ENCODE results near the gene GRAMD2B. TPM values are rescaled to one million over a fixed set of nuclear protein-coding genes. Genes with fewer than 3 reads are reported as not detected.

Gene GRAMD2B
- total and polyA plus RNA-seq, 7 donors = 1.3 to 8.0 (median 2.9) TPM

DNA sequence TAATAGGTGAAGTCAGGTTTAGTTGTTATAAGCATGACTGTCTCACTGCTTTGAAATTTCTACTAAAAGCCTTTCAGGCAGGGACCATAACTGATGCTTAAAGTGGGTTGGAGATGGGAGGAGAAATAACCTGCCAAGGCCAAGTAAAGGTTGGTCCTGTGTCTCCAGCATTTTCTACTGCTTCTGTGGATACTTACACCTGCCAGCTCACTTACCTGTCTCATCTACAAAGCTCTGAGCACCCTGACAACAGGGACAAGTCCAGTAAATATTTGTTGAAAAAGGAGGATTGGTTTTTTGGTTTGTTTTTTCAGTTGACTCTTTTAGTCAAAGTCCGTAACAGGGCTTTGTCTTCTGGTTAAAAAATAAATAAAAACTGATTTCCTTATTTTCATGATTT lies 38.6 kb downstream of the GRAMD2B start:
- intact Hi-C loops (cut with DNase I) = no loop called here
- 86 to 100% (median 90%) methylated on average over 1 of the region's 1 CpG for WGBS, 3 donors
- no peak overlapping the region for H3K4me3 ChIP-seq
- H3K4me1 ChIP-seq = no peaks in the 10 kb centered on the region
- TF ChIP-seq, protein P1, sequence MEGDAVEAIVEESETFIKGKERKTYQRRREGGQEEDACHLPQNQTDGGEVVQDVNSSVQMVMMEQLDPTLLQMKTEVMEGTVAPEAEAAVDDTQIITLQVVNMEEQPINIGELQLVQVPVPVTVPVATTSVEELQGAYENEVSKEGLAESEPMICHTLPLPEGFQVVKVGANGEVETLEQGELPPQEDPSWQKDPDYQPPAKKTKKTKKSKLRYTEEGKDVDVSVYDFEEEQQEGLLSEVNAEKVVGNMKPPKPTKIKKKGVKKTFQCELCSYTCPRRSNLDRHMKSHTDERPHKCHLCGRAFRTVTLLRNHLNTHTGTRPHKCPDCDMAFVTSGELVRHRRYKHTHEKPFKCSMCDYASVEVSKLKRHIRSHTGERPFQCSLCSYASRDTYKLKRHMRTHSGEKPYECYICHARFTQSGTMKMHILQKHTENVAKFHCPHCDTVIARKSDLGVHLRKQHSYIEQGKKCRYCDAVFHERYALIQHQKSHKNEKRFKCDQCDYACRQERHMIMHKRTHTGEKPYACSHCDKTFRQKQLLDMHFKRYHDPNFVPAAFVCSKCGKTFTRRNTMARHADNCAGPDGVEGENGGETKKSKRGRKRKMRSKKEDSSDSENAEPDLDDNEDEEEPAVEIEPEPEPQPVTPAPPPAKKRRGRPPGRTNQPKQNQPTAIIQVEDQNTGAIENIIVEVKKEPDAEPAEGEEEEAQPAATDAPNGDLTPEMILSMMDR (IDR thresholded peaks at IDR 0.05) = no peak
- H3K27me3 ChIP-seq (ENCODE audit: insufficient read depth in 3 of 3, low read length in 2 of 3) = no peaks in the 10 kb centered on the region
- ATAC-seq (no peak), DNase-seq (no peak)
- H3K27ac ChIP-seq = no peak overlapping the region
- H3K9me3 ChIP-seq = no peaks in the 10 kb centered on the region
- H3K36me3 ChIP-seq (ENCODE audit: insufficient read depth in 1 of 2, low read depth in 1 of 2) = peaks cover 0 to 3% of the 10 kb centered on the region in 2 donors

DNA sequence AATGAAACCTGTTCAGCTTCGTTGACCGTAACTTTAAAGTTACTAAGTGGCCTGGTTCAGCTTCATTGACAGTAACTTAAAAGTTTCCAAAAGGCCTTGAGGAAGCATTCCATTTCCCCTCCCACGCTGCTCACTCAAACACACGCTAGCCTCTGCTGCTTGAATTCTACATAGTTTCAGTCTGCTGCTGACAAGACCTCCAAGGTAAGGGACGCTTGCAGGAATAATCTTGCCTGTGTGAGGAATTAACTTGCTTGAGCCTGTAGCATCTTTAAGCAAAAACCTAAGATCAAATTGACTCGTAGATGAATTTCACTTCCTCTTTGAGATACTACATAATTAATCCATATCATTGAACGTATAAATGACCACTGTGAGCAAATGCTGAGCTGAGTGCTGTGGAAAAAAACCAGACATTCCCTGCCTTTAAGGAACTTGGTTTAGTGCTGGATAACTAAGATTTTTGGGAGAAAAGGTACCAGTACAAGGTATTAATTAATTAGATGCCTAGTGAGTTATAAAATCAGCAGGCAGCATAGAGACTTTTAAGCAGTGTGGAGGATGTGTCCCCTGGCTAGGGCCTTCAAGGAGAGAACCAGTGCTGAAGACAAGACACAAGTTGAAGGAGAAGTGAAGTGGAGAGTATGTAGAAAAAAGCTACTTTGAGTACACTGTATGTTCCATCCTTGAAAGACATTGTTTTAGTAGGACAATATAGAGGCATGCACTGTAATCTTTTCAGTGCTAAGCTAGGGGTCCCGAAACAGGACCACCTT lies 39.2 kb downstream of the GRAMD2B start:
- ATAC-seq = no peak
- WGBS, 3 donors = 68 to 79% (median 72%) methylated on average over 8 of the region's 8 CpGs
- intact Hi-C loops (cut with DNase I) = no loop called here
- TF ChIP-seq, protein P1 (IDR thresholded peaks at IDR 0.05) = no peak
- Histone ChIP-seq H3K36me3 (ENCODE audit: insufficient read depth in 1 of 2, low read depth in 1 of 2) (peaks cover 0 to 3% of the 10 kb centered on the region in 2 donors), H3K27me3 (ENCODE audit: insufficient read depth in 3 of 3, low read length in 2 of 3) (no peaks in the 10 kb centered on the region), H3K27ac (no peak overlapping the region), H3K4me1 (no peaks in the 10 kb centered on the region), H3K9me3 (no peaks in the 10 kb centered on the region), H3K4me3 (no peak overlapping the region)
- DNase-seq = no peak

DNA sequence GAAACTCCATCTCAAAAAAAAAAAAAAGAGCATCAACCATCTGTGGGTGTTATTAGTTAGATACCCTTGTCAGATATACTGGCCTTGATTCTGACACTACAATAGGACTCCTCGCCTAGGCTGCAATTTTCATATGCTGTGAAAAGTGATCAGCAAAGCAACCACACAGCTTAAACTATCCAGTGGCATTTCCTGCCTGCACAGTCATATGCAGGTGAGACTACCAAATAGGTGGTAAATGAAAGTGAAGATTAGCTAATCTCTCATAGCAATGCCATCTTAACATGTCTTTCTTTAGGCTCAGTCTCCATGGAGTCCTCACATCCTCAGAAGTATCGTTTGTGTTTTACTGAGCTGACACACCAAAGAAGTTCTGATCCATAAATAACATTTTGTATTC lies 40.8 kb downstream of the GRAMD2B start:
- intact Hi-C loops (cut with DNase I) = no loop called here
- 92 to 98% (median 93%) methylated on average over 2 of the region's 2 CpGs for WGBS, 3 donors
- DNase-seq = no peak
- Histone ChIP-seq H3K27me3 (ENCODE audit: insufficient read depth in 3 of 3, low read length in 2 of 3) (no peaks in the 10 kb centered on the region), H3K4me3 (no peak overlapping the region), H3K4me1 (no peaks in the 10 kb centered on the region), H3K9me3 (no peaks in the 10 kb centered on the region), H3K27ac (no peak overlapping the region), H3K36me3 (ENCODE audit: insufficient read depth in 1 of 2, low read depth in 1 of 2) (peaks cover 0 to 3% of the 10 kb centered on the region in 2 donors)
- no peak for ATAC-seq
- TF ChIP-seq, protein P1 (IDR thresholded peaks at IDR 0.05) = no peak

DNA sequence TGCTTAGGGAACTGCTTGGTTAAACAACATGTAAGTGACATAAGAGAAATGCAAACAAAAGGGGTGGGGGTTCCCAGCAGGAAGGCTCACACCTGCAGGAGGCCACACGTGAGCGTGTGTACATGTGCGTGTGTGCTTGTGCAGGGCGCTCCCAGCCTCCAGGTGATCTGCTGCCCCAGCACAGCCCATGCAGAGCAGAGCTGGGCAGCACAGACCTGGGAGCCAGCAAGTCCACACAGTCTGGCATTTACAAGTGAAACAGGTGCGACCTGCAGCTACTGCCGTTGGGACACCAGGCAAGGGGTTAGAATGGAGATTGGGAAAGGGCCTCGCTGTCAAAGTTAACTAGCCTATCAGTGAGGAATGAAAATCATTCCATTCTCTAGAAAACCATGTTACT lies 41.8 kb downstream of the GRAMD2B start:
- no peak for ATAC-seq
- DNase-seq = no peak
- intact Hi-C loops (cut with DNase I) = no loop called here
- Histone ChIP-seq H3K4me1 (no peaks in the 10 kb centered on the region), H3K36me3 (ENCODE audit: insufficient read depth in 1 of 2, low read depth in 1 of 2) (peaks cover 0 to 3% of the 10 kb centered on the region in 2 donors), H3K27ac (no peak overlapping the region), H3K9me3 (no peaks in the 10 kb centered on the region), H3K4me3 (no peak overlapping the region), H3K27me3 (ENCODE audit: insufficient read depth in 3 of 3, low read length in 2 of 3) (no peaks in the 10 kb centered on the region)
- TF ChIP-seq, protein P1 (IDR thresholded peaks at IDR 0.05) = no peak
- 74 to 86% (median 75%) methylated on average over 7 of the region's 7 CpGs for WGBS, 3 donors

DNA sequence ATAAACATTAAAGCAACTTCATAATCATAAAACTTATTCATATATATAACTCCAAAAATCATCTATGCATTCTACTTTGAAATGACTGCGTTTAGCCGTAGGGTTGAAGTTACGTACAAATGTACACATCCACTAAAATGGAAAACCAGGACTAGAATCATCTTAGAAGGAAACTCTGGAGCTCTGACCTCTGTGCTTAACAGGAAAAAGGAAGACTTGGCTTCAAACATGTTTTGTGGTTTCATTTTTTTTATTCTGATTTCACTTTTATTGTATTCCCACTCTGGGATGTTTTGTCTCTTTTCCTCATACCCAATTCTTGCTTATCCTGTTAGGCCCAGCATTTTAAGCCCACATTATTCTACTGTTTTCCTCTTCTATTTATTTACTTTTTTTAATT lies 44.9 kb downstream of the GRAMD2B start:
- H3K4me1 ChIP-seq = no peaks in the 10 kb centered on the region
- no peak overlapping the region for H3K27ac ChIP-seq
- intact Hi-C loops (cut with DNase I) = no loop called here

More for the DNA sequence above, 44.9 kb downstream of the GRAMD2B start:
- no peak overlapping the region for H3K4me3 ChIP-seq
- TF ChIP-seq, protein P1 (IDR thresholded peaks at IDR 0.05) = no peak
- no peaks in the 10 kb centered on the region for H3K9me3 ChIP-seq
- peaks cover 0 to 14% of the 10 kb centered on the region in 2 donors for H3K36me3 ChIP-seq (ENCODE audit: insufficient read depth in 1 of 2, low read depth in 1 of 2)
- ATAC-seq (no peak), DNase-seq (no peak)
- 71 to 97% (median 80%) methylated on average over 3 of the region's 3 CpGs for WGBS, 3 donors
- no peaks in the 10 kb centered on the region for H3K27me3 ChIP-seq (ENCODE audit: insufficient read depth in 3 of 3, low read length in 2 of 3)

Data from psoas muscle (tissue), 8 donors.